Measurements from ENCODE around the gene TMEM266. TPM values are rescaled to one million over a fixed set of nuclear protein-coding genes. Genes with fewer than 3 reads are reported as not detected.

TMEM266 gene
- total RNA-seq, 1 donor from 2014 or later, result 0.58 TPM

- TF ChIP-seq, protein P1, sequence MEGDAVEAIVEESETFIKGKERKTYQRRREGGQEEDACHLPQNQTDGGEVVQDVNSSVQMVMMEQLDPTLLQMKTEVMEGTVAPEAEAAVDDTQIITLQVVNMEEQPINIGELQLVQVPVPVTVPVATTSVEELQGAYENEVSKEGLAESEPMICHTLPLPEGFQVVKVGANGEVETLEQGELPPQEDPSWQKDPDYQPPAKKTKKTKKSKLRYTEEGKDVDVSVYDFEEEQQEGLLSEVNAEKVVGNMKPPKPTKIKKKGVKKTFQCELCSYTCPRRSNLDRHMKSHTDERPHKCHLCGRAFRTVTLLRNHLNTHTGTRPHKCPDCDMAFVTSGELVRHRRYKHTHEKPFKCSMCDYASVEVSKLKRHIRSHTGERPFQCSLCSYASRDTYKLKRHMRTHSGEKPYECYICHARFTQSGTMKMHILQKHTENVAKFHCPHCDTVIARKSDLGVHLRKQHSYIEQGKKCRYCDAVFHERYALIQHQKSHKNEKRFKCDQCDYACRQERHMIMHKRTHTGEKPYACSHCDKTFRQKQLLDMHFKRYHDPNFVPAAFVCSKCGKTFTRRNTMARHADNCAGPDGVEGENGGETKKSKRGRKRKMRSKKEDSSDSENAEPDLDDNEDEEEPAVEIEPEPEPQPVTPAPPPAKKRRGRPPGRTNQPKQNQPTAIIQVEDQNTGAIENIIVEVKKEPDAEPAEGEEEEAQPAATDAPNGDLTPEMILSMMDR (conservative IDR thresholded peaks at IDR 0.05), result no peak
- H3K4me1 Mint-ChIP-seq, result peaks cover 23% of the 10 kb centered on the region
- DNase-seq (ENCODE audit: low read depth, low spot score), result no peak
- peak overlapping the region; percentile 60 for H3K4me3 Mint-ChIP-seq
- peaks cover 86% of the 10 kb centered on the region for H3K27me3 Mint-ChIP-seq (ENCODE audit: low read depth)
- no peak overlapping the region for H3K27ac Mint-ChIP-seq (ENCODE audit: unreplicated experiment)
- no peaks in the 10 kb centered on the region for H3K36me3 Mint-ChIP-seq (ENCODE audit: low read depth)
- H3K9me3 Mint-ChIP-seq, result no peaks in the 10 kb centered on the region
Observed at GRCh38 chr15:76061700-76062099, 1.9 kb downstream of the TMEM266 start.

GRCh38 chr15:76062286-76062685, 2.5 kb downstream of the TMEM266 start:
- no peak for DNase-seq (ENCODE audit: low read depth, low spot score)
- H3K36me3 Mint-ChIP-seq (ENCODE audit: low read depth), result no peaks in the 10 kb centered on the region
- no peak overlapping the region for H3K27ac Mint-ChIP-seq (ENCODE audit: unreplicated experiment)
- H3K4me1 Mint-ChIP-seq, result peaks cover 23% of the 10 kb centered on the region
- peaks cover 81% of the 10 kb centered on the region for H3K27me3 Mint-ChIP-seq (ENCODE audit: low read depth)
- TF ChIP-seq, protein P1 (conservative IDR thresholded peaks at IDR 0.05), result no peak
- peak overlapping the region; percentile 15 for H3K4me3 Mint-ChIP-seq
- H3K9me3 Mint-ChIP-seq, result no peaks in the 10 kb centered on the region

DNA sequence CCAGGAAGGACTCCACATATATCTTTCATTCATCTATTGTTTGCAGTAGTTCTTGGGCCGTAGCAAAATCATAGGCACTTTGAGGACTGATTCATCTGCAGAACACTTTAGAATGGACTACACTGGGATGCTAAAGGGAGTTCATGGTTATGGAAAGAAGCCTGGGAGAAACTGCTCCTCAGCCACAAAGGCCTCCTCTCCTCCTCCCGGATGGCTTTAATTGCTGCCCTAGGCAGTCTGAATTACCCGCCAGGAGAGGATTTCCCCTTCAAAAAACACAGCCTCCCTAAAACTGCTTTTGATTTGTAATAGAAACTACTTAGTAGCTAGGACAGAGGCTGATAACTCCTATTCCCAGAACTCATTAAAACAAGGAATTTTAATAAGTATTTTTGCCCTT, 4.6 kb downstream of the TMEM266 start:
- H3K9me3 Mint-ChIP-seq, result no peaks in the 10 kb centered on the region
- H3K36me3 Mint-ChIP-seq (ENCODE audit: low read depth), result no peaks in the 10 kb centered on the region
- no peak overlapping the region for H3K27ac Mint-ChIP-seq (ENCODE audit: unreplicated experiment)
- H3K4me3 Mint-ChIP-seq, result no peak overlapping the region
- DNase-seq (ENCODE audit: low read depth, low spot score), result no peak
- H3K27me3 Mint-ChIP-seq (ENCODE audit: low read depth), result peaks cover 62% of the 10 kb centered on the region
- peaks cover 13% of the 10 kb centered on the region for H3K4me1 Mint-ChIP-seq
- TF ChIP-seq, protein P1 (conservative IDR thresholded peaks at IDR 0.05), result no peak

- H3K4me1 Mint-ChIP-seq, result peaks cover 13% of the 10 kb centered on the region
- DNase-seq (ENCODE audit: low read depth, low spot score), result no peak
- no peaks in the 10 kb centered on the region for H3K9me3 Mint-ChIP-seq
- no peak overlapping the region for H3K4me3 Mint-ChIP-seq
- no peaks in the 10 kb centered on the region for H3K36me3 Mint-ChIP-seq (ENCODE audit: low read depth)
- TF ChIP-seq, protein P1 (conservative IDR thresholded peaks at IDR 0.05), result no peak
- H3K27me3 Mint-ChIP-seq (ENCODE audit: low read depth), result peaks cover 57% of the 10 kb centered on the region
- no peak overlapping the region for H3K27ac Mint-ChIP-seq (ENCODE audit: unreplicated experiment)
Observed at GRCh38 chr15:76065245-76065644, 5.5 kb downstream of the TMEM266 start.

GRCh38 chr15:76065793-76066192, 6.0 kb downstream of the TMEM266 start:
- DNase-seq (ENCODE audit: low read depth, low spot score), result no peak
- no peaks in the 10 kb centered on the region for H3K36me3 Mint-ChIP-seq (ENCODE audit: low read depth)
- no peaks in the 10 kb centered on the region for H3K9me3 Mint-ChIP-seq
- peaks cover 13% of the 10 kb centered on the region for H3K4me1 Mint-ChIP-seq
- H3K27me3 Mint-ChIP-seq (ENCODE audit: low read depth), result peaks cover 52% of the 10 kb centered on the region
- TF ChIP-seq, protein P1 (conservative IDR thresholded peaks at IDR 0.05), result no peak
- no peak overlapping the region for H3K4me3 Mint-ChIP-seq
- H3K27ac Mint-ChIP-seq (ENCODE audit: unreplicated experiment), result no peak overlapping the region

DNA sequence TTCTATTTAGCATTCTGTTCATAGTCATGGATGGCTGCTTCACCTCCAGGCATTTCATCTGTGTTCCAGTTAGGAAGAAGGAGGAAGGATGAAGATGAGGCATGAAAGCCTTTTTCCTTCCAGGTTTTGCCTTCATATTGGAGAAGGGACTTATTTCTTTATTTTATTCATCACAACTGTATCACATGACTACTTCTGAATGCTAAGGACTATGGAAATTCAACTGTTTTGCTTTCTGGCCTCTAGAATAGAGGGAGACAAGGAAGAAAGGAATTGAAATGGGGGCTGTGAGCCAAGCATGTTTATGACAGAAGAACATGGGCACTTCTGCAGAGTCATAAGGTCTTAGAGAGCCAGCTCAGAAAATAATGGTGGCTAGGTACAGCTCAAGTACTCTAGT, 10.4 kb downstream of the TMEM266 start:
- Mint-ChIP-seq H3K27me3 (ENCODE audit: low read depth) (peaks cover 9% of the 10 kb centered on the region), H3K9me3 (no peaks in the 10 kb centered on the region), H3K36me3 (ENCODE audit: low read depth) (no peaks in the 10 kb centered on the region), H3K27ac (ENCODE audit: unreplicated experiment) (no peak overlapping the region), H3K4me1 (peaks cover 2% of the 10 kb centered on the region), H3K4me3 (no peak overlapping the region)
- no peak for DNase-seq (ENCODE audit: low read depth, low spot score)
- TF ChIP-seq, protein P1 (conservative IDR thresholded peaks at IDR 0.05), result no peak

Data from neural crest cell (in vitro differentiated cells).